ENCODE results near the gene FMNL2.

DNA sequence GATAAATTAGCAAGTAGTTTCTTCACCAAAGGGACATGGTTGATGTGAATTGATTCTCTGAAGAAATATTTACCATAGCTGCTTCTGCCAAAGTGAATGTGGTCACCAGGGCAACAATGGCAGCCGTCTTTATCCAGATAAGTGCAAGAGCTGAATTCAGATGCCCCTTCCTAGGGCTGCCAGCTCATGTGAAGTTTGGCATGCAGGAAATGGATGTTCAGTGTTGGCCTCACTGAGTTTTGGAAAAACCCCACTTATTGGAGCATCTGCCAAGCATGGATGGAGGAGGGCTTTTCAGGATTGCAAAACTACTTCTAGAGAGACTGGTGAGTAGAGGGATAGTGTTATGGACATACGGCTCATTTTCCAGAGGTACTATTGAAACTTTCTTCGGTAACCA lies 80.8 kb downstream of the FMNL2 start:
- TF ChIP-seq EZH2 (IDR thresholded peaks at IDR 0.05; ENCODE audit: insufficient read depth, poor library complexity, severe bottlenecking) (no peak), EZH2phosphoT487 (IDR thresholded peaks at IDR 0.05; ENCODE audit: insufficient read depth, low read depth) (no peak)
